Testis (tissue), 2 donors: ENCODE measurements around the gene EHBP1L1.

Experiments
- CTCF ChIP-seq, 3 experiments: fragments of 450-650 bp in 2 of 3; fragments of 200-600 bp in 1 of 3; sonication (generic) in 1 of 3; IDR thresholded peaks; one replicate each; pipeline ENCODE4 v1.5.1; 2016 to 2019; ENCODE audit warnings: antibody characterized with exemption in 3 of 3, mild to moderate bottlenecking in 2 of 3, moderate library complexity in 1 of 3
- POLR2A ChIP-seq: fragments of 450-650 bp; IDR thresholded peaks from one replicate; pipeline ENCODE4 v1.6.1; 2017; ENCODE audit warnings: antibody characterized with exemption, mild to moderate bottlenecking, moderate library complexity

- TF ChIP-seq POLR2A (no peak), CTCF (IDR thresholded peaks at IDR 0.05) (no peak)
These were observed 43.6 kb downstream of the EHBP1L1 start for GRCh38 chr11:65619281-65619928.
